H7 (cell line): ENCODE measurements around the gene MYH8. TPM values are rescaled to one million over a fixed set of nuclear protein-coding genes. Genes with fewer than 3 reads are reported as not detected.
A peak's percentile ranks its signal among the peaks of the same experiment; 100 is the strongest.

Experiments used
- DNase-seq: peaks from one replicate; pipeline ENCODE4 v3.0.0; 2012
- H3K27me3 ChIP-seq: 2 replicates; pipeline ENCODE4 v1.6.0; 2011; ENCODE audit warnings: mild to moderate bottlenecking, low read length; ENCODE audit not compliant: control insufficient read depth, insufficient read depth
- H3K36me3 ChIP-seq: replicated peaks from 2 replicates; pipeline ENCODE4 v1.5.1; 2011; ENCODE audit warnings: low read length; ENCODE audit not compliant: control insufficient read depth, insufficient read depth
- H3K4me3 ChIP-seq: 2 replicates; pipeline ENCODE4 v1.5.1; 2011; ENCODE audit warnings: low read depth, mild to moderate bottlenecking, control low read depth, low read length, moderate library complexity; ENCODE audit not compliant: insufficient read depth
- total RNA-seq: library from RNA; depleted of rRNA; stranded (reverse); fragments of >200 nt; shearing (Covaris generic); gene quantifications from 2 replicates; pipeline ENCODE4 v1.2.3, GENCODE V29; 2014; rRNA removed

MYH8 gene
- total RNA-seq, result not detected in 2 replicates

DNA sequence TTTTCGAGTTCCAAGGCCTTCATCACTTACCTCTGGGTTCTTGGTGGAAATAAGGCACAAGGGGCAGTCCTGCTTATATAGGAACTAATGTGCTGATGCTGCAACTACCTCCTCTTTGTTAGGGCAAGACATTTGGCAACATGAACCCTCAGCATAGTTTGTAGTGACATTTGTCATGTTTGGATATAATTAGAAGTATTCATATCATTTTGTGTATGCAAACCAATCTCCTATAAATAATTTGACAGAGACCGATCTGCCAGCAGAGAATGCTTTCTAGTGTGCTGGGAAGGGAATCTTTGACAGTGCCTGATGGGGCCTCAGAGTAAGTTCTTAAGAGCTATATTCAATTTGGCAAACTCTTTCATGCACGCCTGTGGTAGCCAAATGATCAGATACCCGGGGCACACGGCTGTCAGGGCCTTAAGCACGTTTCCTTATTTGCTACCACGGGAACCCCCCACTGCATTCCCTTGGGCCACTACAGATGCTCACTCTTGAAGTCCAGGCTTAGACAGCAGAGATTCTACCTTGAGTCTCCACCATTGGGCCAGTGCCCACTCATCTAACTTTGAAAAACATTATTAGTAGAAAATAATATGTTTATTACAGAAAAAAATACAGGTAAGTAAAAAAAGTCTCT is at the start of gene MYH8:
Gene MYH8 (minus strand): TSS at position 51 of the 643 bp plus-strand sequence. CDS start 1,723 bp downstream, outside the sequence.
- no peak within 1 kb of the TSS for H3K4me3 ChIP-seq
- H3K27me3 ChIP-seq, result no peaks in the 10 kb centered on the region
- no peak for DNase-seq
- no peaks in the 10 kb centered on the region for H3K36me3 ChIP-seq

DNA sequence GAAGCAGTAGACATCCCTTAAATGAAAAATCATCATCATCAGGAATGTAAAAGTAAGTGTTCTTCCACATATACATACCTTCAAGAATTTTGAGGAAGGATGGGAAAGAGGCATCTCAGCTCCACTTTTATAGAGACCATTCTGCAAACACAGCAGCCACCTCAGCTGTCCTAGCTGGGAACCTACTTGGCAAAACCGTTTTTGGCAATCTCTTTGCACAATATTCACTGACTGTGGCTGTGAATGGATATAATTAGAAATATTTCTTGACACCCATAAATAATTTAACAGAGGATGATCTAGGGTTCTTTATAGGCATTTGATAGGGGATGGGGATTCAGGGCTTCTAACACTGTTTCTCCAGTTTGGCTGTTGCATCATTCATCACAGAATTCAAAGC is 47.7 kb upstream of the MYH8 start, which contains the start of gene MYH4:
Gene MYH4 (minus strand): TSS at position 101 of the 400 bp plus-strand sequence. CDS start 2,814 bp downstream, outside the sequence.
- no peaks in the 10 kb centered on the region for H3K36me3 ChIP-seq
- no peaks in the 10 kb centered on the region for H3K27me3 ChIP-seq
- no peak within 1 kb of the TSS for H3K4me3 ChIP-seq
- no peak for DNase-seq

DNA sequence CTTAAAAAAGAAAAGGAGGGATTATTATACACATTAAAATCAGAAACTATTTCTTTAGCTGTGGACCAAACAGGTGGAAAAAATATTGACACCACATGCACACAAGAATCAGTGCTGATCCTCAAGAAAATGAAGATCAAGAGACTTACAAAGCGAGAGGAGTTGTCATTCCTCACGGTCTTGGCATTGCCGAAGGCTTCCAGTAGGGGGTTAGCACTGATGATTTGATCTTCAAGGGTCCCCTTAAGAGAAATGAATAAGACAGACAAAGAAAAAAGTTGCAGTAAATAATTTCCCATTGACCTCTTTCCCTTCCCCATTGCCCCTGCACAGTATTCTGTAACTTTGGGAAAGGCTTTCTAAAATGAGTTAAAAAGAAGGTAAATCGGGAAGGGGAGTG is 41.7 kb upstream of the MYH8 start:
- DNase-seq, result peak; percentile 30
- H3K27me3 ChIP-seq, result no peaks in the 10 kb centered on the region
- no peak overlapping the region for H3K4me3 ChIP-seq
- H3K36me3 ChIP-seq, result no peaks in the 10 kb centered on the region

DNA sequence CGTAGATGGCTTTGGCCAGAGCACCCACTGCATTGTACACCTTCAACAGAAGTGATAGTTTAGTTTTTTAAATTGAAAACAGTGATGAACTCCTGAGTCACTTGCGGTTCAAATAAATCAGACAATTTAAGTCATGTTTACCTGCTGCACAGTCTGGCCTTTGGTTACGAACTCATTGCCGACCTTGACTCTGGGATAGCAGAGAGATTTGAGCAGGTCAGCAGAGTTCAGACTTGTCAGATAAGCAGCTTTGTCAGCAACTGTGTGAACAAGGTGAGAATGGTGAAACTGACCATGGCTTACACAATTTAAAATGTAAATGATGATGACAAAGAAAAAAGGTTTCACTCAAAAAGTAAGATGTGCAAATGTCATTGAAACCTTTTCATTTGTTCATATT is 38.3 kb upstream of the MYH8 start:
- DNase-seq, result no peak
- no peaks in the 10 kb centered on the region for H3K36me3 ChIP-seq
- no peaks in the 10 kb centered on the region for H3K27me3 ChIP-seq
- H3K4me3 ChIP-seq, result no peak overlapping the region

DNA sequence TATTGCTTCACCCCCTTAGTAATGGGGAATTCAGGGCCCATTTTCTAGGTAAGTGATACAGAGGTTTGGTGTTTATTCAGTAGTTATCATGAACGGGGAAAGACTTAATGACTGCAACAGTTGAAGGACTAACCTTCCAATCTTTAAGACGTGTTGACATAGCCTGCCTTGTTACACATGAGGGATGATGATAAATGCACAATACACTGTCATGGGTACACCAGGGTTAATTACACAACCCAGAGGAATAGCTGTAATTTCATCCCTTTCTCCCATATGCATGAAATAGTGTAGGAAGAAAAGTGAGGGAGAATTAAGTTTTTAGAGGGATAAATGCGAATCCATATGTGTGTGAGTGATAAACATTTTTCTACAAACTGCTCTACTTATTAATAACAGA is 37.0 kb upstream of the MYH8 start:
- Histone ChIP-seq H3K27me3 (no peaks in the 10 kb centered on the region), H3K36me3 (no peaks in the 10 kb centered on the region), H3K4me3 (no peak overlapping the region)
- no peak for DNase-seq

DNA sequence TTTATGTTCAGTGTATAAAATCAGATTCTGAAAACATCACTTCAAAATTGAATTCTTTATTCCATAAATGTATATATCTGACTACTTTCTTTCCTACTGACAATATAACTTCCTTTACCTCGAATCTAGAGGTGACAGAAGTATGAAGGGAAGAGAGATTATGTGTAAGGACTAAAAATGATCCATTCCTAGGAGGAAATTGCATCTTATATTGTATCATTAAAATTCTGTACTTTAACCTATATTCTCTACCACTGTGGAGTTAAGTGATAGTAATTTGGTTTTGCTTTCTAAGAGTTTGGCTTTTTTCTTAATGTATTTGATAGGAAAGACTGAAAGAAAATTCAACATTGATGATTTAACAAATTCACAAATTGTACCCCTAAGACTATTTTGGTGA is 36.2 kb upstream of the MYH8 start:
- Histone ChIP-seq H3K36me3 (no peaks in the 10 kb centered on the region), H3K27me3 (no peaks in the 10 kb centered on the region), H3K4me3 (no peak overlapping the region)
- no peak for DNase-seq

DNA sequence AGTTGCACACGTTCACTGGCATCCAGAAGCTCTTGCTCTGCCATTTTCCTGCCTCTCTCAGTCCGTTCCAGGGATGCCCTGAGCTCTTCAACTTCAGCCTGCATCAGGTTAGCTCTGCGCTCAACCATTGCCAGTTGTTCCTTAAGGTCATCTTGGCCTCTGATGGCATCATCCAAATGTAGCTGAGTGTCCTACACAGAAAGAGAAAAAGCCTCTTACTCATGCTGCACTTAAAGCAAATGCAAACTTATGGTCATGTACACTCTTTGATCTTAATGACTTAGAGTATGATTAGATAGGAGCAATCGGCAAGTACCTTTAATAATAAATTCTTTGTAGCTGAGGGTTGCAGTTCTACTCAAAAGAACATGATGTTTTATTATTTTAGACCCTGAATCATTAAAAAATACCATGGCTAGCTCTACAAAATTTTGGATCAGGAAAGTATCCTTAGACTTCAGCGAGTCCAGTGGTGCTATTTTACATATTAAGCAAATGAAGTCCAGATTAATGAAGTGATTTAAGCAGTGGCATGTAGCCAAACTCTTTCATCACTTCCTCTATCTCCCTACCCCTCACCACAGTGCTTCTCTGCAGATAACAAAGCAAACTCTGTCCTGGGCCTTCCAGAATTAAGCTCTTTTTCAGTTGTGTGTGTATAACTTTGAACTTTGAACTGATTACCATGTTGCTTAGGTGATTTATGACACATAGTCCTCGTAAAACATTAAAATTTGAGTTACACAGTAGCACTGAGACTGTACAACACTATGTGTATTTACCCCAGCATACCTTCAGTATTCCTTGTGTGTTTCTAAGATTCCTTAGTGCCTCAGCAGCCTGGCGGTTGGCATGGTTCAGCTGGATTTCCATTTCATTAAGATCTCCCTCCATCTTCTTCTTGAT is 25.5 kb upstream of the MYH8 start:
- DNase-seq, result no peak
- H3K4me3 ChIP-seq, result no peak overlapping the region
- no peaks in the 10 kb centered on the region for H3K27me3 ChIP-seq
- no peaks in the 10 kb centered on the region for H3K36me3 ChIP-seq

DNA sequence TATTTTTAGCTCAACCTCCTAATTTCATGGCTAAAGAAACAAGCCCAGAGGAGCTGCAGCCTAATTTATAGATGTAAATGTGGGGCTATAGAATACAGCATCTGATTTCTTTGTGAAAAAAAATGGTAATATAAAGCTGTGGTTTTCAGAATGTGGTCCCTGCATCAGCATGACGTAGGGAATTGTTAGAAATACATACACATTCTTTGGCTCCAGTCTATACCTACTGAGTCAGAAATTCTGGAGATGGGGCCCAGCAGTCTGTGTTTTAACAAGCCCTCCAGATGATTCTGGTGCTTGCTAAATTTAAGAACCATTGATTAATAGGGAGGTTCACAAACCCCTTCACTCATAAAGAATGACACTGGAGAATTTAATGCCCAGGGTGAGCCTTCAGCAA is 18.1 kb upstream of the MYH8 start:
- H3K4me3 ChIP-seq, result no peak overlapping the region
- no peak for DNase-seq
- no peaks in the 10 kb centered on the region for H3K36me3 ChIP-seq
- H3K27me3 ChIP-seq, result no peaks in the 10 kb centered on the region

DNA sequence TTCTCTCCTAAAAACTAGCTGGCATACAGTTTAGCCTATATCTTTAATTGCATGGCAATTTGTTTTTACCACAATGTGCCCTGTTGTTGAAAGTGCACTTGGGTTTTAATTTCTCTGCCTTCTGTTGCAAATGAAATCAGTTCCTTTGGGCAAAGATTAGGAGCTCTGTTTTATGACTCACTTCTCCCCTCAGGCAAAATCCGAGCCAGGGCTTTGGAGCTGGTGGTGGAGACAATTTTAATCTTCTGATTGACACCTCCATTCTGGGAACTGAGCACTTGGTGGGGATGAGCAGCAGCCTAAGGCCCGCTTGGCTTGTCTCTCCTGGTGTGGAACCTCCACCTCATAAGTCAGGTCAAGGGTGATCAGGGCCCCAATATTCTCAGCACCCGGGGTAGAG is 13.3 kb upstream of the MYH8 start:
- Histone ChIP-seq H3K4me3 (no peak overlapping the region), H3K27me3 (no peaks in the 10 kb centered on the region), H3K36me3 (no peaks in the 10 kb centered on the region)
- no peak for DNase-seq

DNA sequence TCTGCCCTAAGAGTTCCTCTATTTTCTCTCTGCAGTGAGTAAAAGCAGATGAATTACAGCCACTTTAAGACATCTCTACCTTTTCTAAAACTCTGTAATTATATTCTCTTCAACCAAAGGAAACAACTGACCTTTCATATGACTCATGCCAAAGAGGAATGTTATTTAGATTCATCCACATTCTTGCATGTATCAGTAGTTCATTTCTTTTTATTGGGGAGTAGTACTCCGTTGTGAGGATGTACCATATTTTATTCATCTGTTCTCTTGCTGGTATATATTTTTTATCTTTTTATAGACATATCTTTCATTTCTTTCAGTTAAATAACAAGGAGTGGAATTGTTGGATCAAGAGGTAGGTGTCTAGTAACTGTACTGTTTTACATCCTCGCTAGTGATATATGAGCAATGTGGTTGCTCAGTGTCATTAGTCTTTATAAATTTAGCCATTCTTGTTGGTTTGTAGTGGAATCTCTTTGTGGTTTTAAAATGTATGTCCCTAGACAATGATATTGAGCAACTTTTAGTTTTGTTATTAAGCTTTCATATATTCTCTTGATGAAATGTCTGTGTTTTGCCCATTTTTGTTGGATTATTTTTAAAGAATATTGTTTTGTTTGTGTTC is 7.8 kb upstream of the MYH8 start:
- H3K4me3 ChIP-seq, result no peak overlapping the region
- DNase-seq, result no peak
- no peaks in the 10 kb centered on the region for H3K36me3 ChIP-seq
- H3K27me3 ChIP-seq, result no peaks in the 10 kb centered on the region

DNA sequence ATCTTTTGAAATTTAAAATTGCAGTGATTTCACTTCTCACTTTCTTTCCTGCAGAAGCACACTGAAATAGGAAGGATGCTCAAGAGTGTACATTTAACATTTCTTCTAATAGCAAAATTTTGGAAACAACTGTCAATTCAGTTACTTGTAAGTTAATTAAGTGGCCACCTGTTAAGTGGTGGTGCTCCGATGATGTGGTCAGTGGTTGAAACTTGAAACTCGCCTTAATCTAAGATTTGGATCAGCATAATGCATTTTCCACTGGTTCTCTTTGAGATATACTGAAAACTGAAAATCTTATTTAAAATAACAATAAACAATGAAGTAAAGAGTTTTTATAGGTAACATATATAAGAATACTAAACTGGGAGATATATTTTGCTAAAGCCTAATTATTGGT is 7.0 kb upstream of the MYH8 start:
- DNase-seq, result no peak
- no peaks in the 10 kb centered on the region for H3K27me3 ChIP-seq
- no peak overlapping the region for H3K4me3 ChIP-seq
- no peaks in the 10 kb centered on the region for H3K36me3 ChIP-seq

DNA sequence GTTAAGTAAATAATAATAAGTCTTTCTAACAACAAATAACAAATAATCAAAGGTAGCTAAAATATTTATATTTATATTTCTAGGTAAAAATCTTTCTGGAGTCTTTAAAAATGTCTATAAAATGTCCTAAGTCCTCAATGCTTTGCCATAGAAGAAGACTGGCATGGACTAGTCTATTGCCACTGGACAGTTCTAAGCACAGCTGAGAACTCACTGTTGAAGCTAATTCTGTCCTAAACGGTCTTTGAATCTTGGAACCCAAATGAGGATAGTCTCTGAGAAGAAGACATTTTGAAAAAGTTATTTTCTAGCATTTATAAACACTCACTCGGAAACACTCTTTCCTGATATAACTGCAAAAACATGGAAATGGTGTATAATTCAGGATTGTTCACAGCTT is 539 bp downstream of the MYH8 start:
- no peaks in the 10 kb centered on the region for H3K27me3 ChIP-seq
- H3K4me3 ChIP-seq, result no peak overlapping the region
- DNase-seq, result no peak
- no peaks in the 10 kb centered on the region for H3K36me3 ChIP-seq

DNA sequence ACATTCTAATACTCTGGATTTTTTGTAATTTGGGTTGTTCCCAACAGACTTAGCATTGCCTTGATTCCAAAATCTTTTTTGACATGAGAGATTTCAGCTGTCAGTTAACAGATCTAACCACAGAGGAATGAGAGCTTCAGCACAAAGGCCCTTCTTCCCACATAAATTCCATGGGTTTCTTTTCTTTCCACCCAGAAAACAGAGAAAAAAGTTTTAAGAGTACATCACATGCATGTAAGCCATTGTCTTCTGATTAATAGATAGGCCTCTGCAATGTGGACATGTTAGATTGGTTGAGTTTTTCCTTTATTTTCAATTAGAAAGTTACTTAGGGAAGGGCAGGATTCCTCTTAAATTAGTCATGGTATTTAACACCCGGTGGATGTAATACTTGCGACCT is 939 bp downstream of the MYH8 start:
- DNase-seq, result no peak
- H3K36me3 ChIP-seq, result no peaks in the 10 kb centered on the region
- no peaks in the 10 kb centered on the region for H3K27me3 ChIP-seq
- H3K4me3 ChIP-seq, result no peak overlapping the region

DNA sequence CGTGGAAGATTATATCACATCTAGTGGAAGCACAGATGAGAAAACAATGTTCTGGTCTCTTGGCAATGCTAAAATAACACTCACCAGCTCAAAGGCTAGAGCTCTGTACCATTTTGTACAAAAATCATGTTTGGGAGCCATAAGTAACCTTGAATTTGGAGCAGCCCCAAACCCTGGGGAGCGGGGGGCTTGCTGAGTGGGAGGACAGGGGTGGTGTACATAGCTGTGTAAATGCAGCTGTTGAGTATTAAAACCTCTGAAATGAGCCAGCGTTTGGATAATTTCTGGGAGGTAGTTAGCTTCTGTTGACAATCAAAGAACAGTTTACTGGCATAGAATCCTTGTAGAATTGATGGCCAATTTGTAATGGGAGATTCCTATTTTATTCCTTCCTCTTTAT is 4.3 kb downstream of the MYH8 start:
- DNase-seq, result no peak
- Histone ChIP-seq H3K36me3 (no peaks in the 10 kb centered on the region), H3K27me3 (no peaks in the 10 kb centered on the region), H3K4me3 (no peak overlapping the region)

DNA sequence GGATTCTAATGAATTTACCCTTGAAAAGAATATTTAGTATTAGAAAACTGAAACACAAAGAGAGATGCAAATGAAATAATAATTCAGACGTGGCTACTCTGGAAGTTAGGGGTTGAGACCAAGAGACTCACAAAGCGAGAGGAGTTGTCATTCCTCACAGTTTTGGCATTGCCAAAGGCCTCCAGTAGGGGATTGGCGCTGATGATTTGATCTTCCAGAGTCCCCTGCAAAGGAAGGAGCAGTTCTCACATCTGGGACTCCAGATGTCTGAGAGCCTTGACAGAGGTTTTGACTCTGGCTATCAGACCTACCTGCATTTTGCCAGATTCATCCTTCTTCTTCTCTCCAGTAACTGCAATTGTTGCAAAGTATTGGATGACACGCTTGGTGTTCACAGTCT is 6.6 kb downstream of the MYH8 start:
- Histone ChIP-seq H3K4me3 (no peak overlapping the region), H3K36me3 (no peaks in the 10 kb centered on the region), H3K27me3 (no peaks in the 10 kb centered on the region)
- DNase-seq, result no peak
